CD4-positive, alpha-beta T cell (primary cell): ENCODE data around the gene FRRS1L. TPM values are rescaled to one million over a fixed set of nuclear protein-coding genes. Genes with fewer than 3 reads are reported as not detected.

Experiments used
- ATAC-seq: fragments of 200-7000 bp; cut with Tn5 transposase; one replicate; pipeline ENCODE4 v1.10.0; 2022; ENCODE audit warnings: mild to moderate bottlenecking; ENCODE audit not compliant: poor library complexity
- CTCF ChIA-PET: fragments of 350-600 bp; sonication (Branson Sonifier 250); formaldehyde crosslinking; loops from one replicate; lab custom pipeline; 2021; ENCODE audit warnings: antibody characterized with exemption, inconsistent platforms; lab: Charles Lee
- POLR2A ChIA-PET: fragments of 350-600 bp; sonication (Branson Sonifier 250); formaldehyde crosslinking; loops from one replicate; lab custom pipeline; 2021; ENCODE audit warnings: antibody characterized with exemption, inconsistent platforms; lab: Charles Lee
- DNase-seq, 14 experiments: peaks; one replicate each; pipeline ENCODE4 v3.0.0-alpha.2; 2013 to 2020; ENCODE audit warnings: mixed read lengths in 2 of 14
- H3K27ac ChIP-seq, 2 donors: one replicate each; pipeline versions ENCODE4 v1.5.1 to v1.7.0; 2013; ENCODE audit warnings: low read length in 2 of 2, low read depth in 1 of 2, mild to moderate bottlenecking in 1 of 2
- H3K27me3 ChIP-seq, 2 experiments: 1 replicate in 1 of 2; 2 replicates in 1 of 2; pipeline versions ENCODE4 v1.6.1 to v1.7.0; 2013; ENCODE audit warnings: low read length in 2 of 2, control low read depth in 1 of 2, mild to moderate bottlenecking in 1 of 2, moderate library complexity in 1 of 2; ENCODE audit not compliant: insufficient read depth in 2 of 2, control insufficient read depth in 1 of 2
- H3K36me3 ChIP-seq: one replicate; pipeline ENCODE4 v1.6.1; 2013; ENCODE audit warnings: low read length, control low read depth; ENCODE audit not compliant: insufficient read depth
- H3K4me1 ChIP-seq: one replicate; pipeline ENCODE4 v1.6.1; 2013; ENCODE audit warnings: low read length, control low read depth; ENCODE audit not compliant: insufficient read depth
- H3K4me3 ChIP-seq: one replicate; pipeline ENCODE4 v1.5.1; 2013; ENCODE audit warnings: mild to moderate bottlenecking, low read length, moderate library complexity
- H3K9me3 ChIP-seq, 2 experiments: 1 replicate in 1 of 2; 2 replicates in 1 of 2; pipeline versions ENCODE4 v1.6.1 to v1.7.0; 2013; ENCODE audit warnings: low read length in 2 of 2, mild to moderate bottlenecking in 2 of 2, control low read depth in 1 of 2, moderate library complexity in 1 of 2; ENCODE audit not compliant: control insufficient read depth in 1 of 2, insufficient read depth in 1 of 2
- H3K27ac Mint-ChIP-seq: one replicate; pipeline ENCODE4 v1.8.0; 2020; ENCODE audit warnings: mixed read lengths
- H3K27me3 Mint-ChIP-seq: one replicate; pipeline ENCODE4 v1.8.0; 2021; ENCODE audit warnings: mixed read lengths
- H3K36me3 Mint-ChIP-seq: one replicate; pipeline ENCODE4 v1.8.0; 2021; ENCODE audit warnings: low read depth, mixed read lengths
- H3K4me1 Mint-ChIP-seq: one replicate; pipeline ENCODE4 v1.8.0; 2021; ENCODE audit warnings: low read depth, mixed read lengths
- H3K4me3 Mint-ChIP-seq: one replicate; pipeline ENCODE4 v1.8.0; 2020; ENCODE audit warnings: mild to moderate bottlenecking, mixed read lengths
- H3K9me3 Mint-ChIP-seq: one replicate; pipeline ENCODE4 v1.8.0; 2020; ENCODE audit warnings: mixed read lengths
- intact Hi-C, 2 experiments: fragments of 100-400 bp; cut with DNase I in 1 of 2; cut with micrococcal nuclease in 1 of 2; formaldehyde crosslinking; loops; one replicate each; pipeline versions ENCODE4 v1.15.1 to v1.9.0; 2023 to 2025; cut with DNase I, micrococcal nuclease
- total RNA-seq, 174 experiments: library from RNA in 2 of 174; stranded (reverse) in 2 of 174; gene quantifications; one replicate each; pipeline ENCODE4 v1.2.3 and lab custom pipeline; 2021 to 2026
- TF ChIP-seq, protein P1 (sequence below): fragments of 200-600 bp; IDR thresholded peaks from one replicate; pipeline ENCODE4 v1.8.0; 2022; ENCODE audit warnings: antibody characterized with exemption, mild to moderate bottlenecking

Gene FRRS1L
- total RNA-seq, 2 experiments from 2014 or later: not detected

DNA sequence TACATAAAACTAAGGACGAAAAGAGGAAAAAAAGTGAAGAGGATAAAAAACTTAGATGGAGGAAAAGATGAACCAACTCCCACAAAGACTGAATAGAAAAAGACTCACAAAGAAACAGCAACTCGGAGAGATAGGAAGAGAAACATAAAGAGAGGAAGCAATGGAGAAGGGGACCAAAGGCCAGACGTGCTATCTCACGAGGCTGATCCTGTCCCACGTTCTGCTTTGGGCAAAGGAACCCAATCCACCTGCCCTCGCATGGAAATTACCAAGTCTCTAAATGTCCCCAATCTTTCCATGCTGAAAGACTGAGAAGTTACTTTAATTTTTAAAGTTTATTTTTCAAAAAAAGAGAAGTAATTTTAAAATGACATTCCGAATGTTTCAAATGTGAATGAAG is 83.9 kb downstream of the FRRS1L start:
- no peaks in the 10 kb centered on the region for H3K9me3 Mint-ChIP-seq
- POLR2A ChIA-PET: interaction anchor here (1.5 kb wide), 1 partner anchor 16 kb away, joined by 4 read pairs; no protein-coding TSS in a partner anchor
- H3K4me1 Mint-ChIP-seq: peaks cover 22% of the 10 kb centered on the region
- H3K36me3 Mint-ChIP-seq: peaks cover 96% of the 10 kb centered on the region
- Histone ChIP-seq H3K4me1 (no peaks in the 10 kb centered on the region), H3K4me3 (no peak overlapping the region), H3K27ac (no peak overlapping the region), H3K27me3 (no peaks in the 10 kb centered on the region), H3K36me3 (peaks cover 74% of the 10 kb centered on the region), H3K9me3 (no peaks in the 10 kb centered on the region)
- CTCF ChIA-PET: no interaction called here
- no peak overlapping the region for H3K27ac Mint-ChIP-seq
- H3K4me3 Mint-ChIP-seq: no peak overlapping the region
- H3K27me3 Mint-ChIP-seq: no peaks in the 10 kb centered on the region
- TF ChIP-seq, protein P1, sequence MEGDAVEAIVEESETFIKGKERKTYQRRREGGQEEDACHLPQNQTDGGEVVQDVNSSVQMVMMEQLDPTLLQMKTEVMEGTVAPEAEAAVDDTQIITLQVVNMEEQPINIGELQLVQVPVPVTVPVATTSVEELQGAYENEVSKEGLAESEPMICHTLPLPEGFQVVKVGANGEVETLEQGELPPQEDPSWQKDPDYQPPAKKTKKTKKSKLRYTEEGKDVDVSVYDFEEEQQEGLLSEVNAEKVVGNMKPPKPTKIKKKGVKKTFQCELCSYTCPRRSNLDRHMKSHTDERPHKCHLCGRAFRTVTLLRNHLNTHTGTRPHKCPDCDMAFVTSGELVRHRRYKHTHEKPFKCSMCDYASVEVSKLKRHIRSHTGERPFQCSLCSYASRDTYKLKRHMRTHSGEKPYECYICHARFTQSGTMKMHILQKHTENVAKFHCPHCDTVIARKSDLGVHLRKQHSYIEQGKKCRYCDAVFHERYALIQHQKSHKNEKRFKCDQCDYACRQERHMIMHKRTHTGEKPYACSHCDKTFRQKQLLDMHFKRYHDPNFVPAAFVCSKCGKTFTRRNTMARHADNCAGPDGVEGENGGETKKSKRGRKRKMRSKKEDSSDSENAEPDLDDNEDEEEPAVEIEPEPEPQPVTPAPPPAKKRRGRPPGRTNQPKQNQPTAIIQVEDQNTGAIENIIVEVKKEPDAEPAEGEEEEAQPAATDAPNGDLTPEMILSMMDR: no peak
- intact Hi-C loops: loop anchor here in 1 of 2 experiments (5.0 kb wide), 1 partner anchor 34 kb away; the partner anchor contains the start of gene TMEM245
- ATAC-seq (no peak), DNase-seq (no peak)

DNA sequence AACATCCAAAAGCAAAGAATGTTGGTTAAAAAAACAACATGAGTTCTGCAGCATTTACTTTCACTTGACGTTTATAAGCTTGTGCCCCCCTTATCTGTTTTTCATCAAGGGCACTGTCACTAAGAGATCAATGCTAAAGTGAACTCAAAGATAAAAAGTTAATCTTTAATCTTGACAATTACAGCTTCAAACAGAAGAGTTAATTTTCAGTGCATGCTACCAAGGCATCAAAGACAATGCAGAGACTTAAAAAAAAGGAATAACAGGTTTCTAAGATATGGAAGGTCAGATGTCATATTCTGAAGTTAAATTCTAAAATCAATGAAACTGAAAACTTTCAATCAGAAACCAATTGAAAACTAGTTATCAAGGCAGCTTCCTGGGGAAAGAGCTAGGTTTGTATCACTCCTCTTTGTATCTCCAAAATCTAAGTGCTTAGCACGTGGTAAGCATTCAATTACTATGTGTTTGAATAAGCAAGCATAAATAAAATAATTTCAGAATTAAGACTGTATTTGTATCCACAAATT is 84.9 kb downstream of the FRRS1L start:
- no peaks in the 10 kb centered on the region for H3K27me3 Mint-ChIP-seq
- Histone ChIP-seq H3K4me1 (no peaks in the 10 kb centered on the region), H3K9me3 (no peaks in the 10 kb centered on the region), H3K27ac (no peak overlapping the region), H3K27me3 (no peaks in the 10 kb centered on the region), H3K4me3 (no peak overlapping the region), H3K36me3 (peaks cover 72% of the 10 kb centered on the region)
- no peaks in the 10 kb centered on the region for H3K9me3 Mint-ChIP-seq
- no peak overlapping the region for H3K4me3 Mint-ChIP-seq
- no peak overlapping the region for H3K27ac Mint-ChIP-seq
- intact Hi-C loops: loop anchor here in 1 of 2 experiments (5.0 kb wide), 1 partner anchor 35 kb away; the partner anchor contains the start of gene TMEM245
- peaks cover 14% of the 10 kb centered on the region for H3K4me1 Mint-ChIP-seq
- ChIA-PET CTCF (interaction anchor here (0.9 kb wide), 1 partner anchor 36 kb away, joined by 3 read pairs; no protein-coding TSS in a partner anchor), POLR2A (interaction anchor here (1.5 kb wide), 1 partner anchor 15 kb away, joined by 4 read pairs; no protein-coding TSS in a partner anchor)
- no peak for ATAC-seq
- DNase-seq: no peak
- peaks cover 96% of the 10 kb centered on the region for H3K36me3 Mint-ChIP-seq
- TF ChIP-seq, protein P1: no peak

Other genes with a start within 250 kb of the FRRS1L start
- 10 to 100 TPM; 19.2 to 20.8 TPM for gene ELP1, start 233.1 kb downstream of the FRRS1L start, total RNA-seq
- gene ABITRAM, start 232.8 kb downstream of the FRRS1L start, total RNA-seq: 10 to 100 TPM; 10.4 to 11.7 TPM
- 1 to 10 TPM; 4.9 to 5.3 TPM for gene CTNNAL1, start 153.8 kb downstream of the FRRS1L start, total RNA-seq
- 10 to 100 TPM; 22.6 to 24.4 TPM for gene TMEM245, start 47.3 kb downstream of the FRRS1L start, total RNA-seq
- gene EPB41L4B, start 153.8 kb upstream of the FRRS1L start, total RNA-seq: not detected